ENCODE data around the gene TMUB2. TPM values are rescaled to one million over a fixed set of nuclear protein-coding genes. Genes with fewer than 3 reads are reported as not detected.

Gene TMUB2
- polyA plus RNA-seq, 1 donor from 2014 or later = 59.9 TPM

DNA sequence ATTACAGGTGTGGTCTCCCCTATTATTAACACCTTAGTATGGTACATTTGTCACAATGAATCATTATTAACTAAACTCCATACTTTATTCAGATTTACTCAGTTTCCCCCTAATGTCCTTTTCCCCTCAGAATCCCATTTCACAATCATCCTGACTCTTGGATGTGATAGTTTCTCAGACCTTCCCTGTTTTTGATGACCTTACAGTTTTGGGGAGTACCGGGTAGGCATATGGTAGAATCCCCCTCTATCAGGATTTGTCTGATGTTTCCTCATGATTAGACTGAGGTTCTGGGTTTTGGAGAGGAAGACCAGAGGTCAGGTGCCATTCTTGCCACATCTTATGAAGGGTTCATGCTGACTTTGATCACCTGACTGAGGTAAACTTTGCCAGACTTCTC lies 22.3 kb upstream of the TMUB2 start:
- H3K4me3 ChIP-seq (ENCODE audit: low read length) = no peak overlapping the region
- H3K27ac ChIP-seq (ENCODE audit: low read length) = no peak overlapping the region
- H3K9me3 ChIP-seq (ENCODE audit: low read length) = no peaks in the 10 kb centered on the region
- no peaks in the 10 kb centered on the region for H3K9me2 ChIP-seq (ENCODE audit: insufficient read depth, low read length)
- no peaks in the 10 kb centered on the region for H3K79me2 ChIP-seq (replicated peaks; ENCODE audit: insufficient read depth, low read length)
- no peak overlapping the region for H2AFZ ChIP-seq (ENCODE audit: low read depth, low read length)
- TF ChIP-seq POLR2AphosphoS5 (IDR thresholded peaks at IDR 0.05) = no peak
- no peak for TF ChIP-seq EP300 (conservative IDR thresholded peaks at IDR 0.05; ENCODE audit: poor library complexity, severe bottlenecking)
- TF ChIP-seq SMC3 (conservative IDR thresholded peaks at IDR 0.05; ENCODE audit: poor library complexity) = no peak
- TF ChIP-seq TAF1 (IDR thresholded peaks at IDR 0.05; ENCODE audit: low read depth) = no peak
- TF ChIP-seq MXI1 (conservative IDR thresholded peaks at IDR 0.05; ENCODE audit: poor library complexity, severe bottlenecking) = no peak
- no peak for TF ChIP-seq RAD21 (conservative IDR thresholded peaks at IDR 0.05)
- TF ChIP-seq EZH2 (IDR thresholded peaks at IDR 0.05; ENCODE audit: borderline replicate concordance, insufficient read depth, low read length, poor library complexity, severe bottlenecking) = no peak
- TF ChIP-seq, protein P1, sequence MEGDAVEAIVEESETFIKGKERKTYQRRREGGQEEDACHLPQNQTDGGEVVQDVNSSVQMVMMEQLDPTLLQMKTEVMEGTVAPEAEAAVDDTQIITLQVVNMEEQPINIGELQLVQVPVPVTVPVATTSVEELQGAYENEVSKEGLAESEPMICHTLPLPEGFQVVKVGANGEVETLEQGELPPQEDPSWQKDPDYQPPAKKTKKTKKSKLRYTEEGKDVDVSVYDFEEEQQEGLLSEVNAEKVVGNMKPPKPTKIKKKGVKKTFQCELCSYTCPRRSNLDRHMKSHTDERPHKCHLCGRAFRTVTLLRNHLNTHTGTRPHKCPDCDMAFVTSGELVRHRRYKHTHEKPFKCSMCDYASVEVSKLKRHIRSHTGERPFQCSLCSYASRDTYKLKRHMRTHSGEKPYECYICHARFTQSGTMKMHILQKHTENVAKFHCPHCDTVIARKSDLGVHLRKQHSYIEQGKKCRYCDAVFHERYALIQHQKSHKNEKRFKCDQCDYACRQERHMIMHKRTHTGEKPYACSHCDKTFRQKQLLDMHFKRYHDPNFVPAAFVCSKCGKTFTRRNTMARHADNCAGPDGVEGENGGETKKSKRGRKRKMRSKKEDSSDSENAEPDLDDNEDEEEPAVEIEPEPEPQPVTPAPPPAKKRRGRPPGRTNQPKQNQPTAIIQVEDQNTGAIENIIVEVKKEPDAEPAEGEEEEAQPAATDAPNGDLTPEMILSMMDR (IDR thresholded peaks at IDR 0.05; ENCODE audit: poor library complexity, severe bottlenecking) = no peak
- TF ChIP-seq, protein P2, sequence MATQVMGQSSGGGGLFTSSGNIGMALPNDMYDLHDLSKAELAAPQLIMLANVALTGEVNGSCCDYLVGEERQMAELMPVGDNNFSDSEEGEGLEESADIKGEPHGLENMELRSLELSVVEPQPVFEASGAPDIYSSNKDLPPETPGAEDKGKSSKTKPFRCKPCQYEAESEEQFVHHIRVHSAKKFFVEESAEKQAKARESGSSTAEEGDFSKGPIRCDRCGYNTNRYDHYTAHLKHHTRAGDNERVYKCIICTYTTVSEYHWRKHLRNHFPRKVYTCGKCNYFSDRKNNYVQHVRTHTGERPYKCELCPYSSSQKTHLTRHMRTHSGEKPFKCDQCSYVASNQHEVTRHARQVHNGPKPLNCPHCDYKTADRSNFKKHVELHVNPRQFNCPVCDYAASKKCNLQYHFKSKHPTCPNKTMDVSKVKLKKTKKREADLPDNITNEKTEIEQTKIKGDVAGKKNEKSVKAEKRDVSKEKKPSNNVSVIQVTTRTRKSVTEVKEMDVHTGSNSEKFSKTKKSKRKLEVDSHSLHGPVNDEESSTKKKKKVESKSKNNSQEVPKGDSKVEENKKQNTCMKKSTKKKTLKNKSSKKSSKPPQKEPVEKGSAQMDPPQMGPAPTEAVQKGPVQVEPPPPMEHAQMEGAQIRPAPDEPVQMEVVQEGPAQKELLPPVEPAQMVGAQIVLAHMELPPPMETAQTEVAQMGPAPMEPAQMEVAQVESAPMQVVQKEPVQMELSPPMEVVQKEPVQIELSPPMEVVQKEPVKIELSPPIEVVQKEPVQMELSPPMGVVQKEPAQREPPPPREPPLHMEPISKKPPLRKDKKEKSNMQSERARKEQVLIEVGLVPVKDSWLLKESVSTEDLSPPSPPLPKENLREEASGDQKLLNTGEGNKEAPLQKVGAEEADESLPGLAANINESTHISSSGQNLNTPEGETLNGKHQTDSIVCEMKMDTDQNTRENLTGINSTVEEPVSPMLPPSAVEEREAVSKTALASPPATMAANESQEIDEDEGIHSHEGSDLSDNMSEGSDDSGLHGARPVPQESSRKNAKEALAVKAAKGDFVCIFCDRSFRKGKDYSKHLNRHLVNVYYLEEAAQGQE (IDR thresholded peaks at IDR 0.05; ENCODE audit: borderline replicate concordance) = no peak
- H4K20me1 ChIP-seq (ENCODE audit: insufficient read depth) = no peaks in the 10 kb centered on the region
- H3K27me3 ChIP-seq (ENCODE audit: insufficient read depth, low read depth, low read length) = no peaks in the 10 kb centered on the region
- H3K36me3 ChIP-seq (ENCODE audit: insufficient read depth, low read length) = no peaks in the 10 kb centered on the region
- no peak overlapping the region for H3K9ac ChIP-seq (ENCODE audit: low read length)
- H3K4me2 ChIP-seq (ENCODE audit: low read length) = no peak overlapping the region
- H3F3A ChIP-seq (ENCODE audit: insufficient read depth, low read length, poor library complexity, severe bottlenecking) = no peaks in the 10 kb centered on the region

DNA sequence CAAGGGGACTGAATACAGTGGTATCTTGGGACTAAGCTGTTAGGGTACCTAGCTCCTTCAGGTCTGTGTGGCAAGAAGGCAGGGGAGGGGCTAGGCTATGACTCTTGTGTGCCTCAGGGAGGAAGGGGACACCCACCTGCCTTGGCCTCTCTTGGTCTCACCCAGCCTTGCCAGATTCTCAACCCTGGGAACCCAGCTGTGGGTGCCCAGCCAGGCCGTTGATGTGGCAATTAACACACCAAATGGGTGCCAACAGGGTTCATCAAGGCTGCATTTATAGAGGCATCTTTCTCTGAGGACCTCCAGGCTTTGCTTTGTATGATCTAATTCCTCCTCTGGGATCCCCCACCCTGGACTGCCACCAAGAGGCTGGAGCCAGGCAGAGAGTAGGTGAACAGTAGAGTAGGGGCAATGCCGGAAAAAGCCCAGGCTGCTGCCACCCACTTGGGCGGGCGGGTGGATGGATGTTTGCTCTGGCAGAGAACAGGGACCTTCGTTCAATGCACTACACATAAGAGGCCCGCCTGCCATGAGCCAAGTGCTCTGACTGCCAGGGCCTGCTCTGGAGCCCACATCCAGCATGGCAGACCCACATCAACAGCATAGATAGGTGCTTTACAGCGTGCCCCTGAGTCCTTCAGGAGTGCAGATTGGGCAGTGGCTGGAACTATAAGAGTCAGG lies 19.5 kb upstream of the TMUB2 start:
- no peaks in the 10 kb centered on the region for H3K79me2 ChIP-seq (replicated peaks; ENCODE audit: insufficient read depth, low read length)
- no peaks in the 10 kb centered on the region for H3K9me3 ChIP-seq (ENCODE audit: low read length)
- no peaks in the 10 kb centered on the region for H4K20me1 ChIP-seq (ENCODE audit: insufficient read depth)
- TF ChIP-seq EZH2 (IDR thresholded peaks at IDR 0.05; ENCODE audit: borderline replicate concordance, insufficient read depth, low read length, poor library complexity, severe bottlenecking) (no peak), POLR2AphosphoS5 (IDR thresholded peaks at IDR 0.05) (no peak), RAD21 (conservative IDR thresholded peaks at IDR 0.05) (no peak), MXI1 (conservative IDR thresholded peaks at IDR 0.05; ENCODE audit: poor library complexity, severe bottlenecking) (no peak), EP300 (conservative IDR thresholded peaks at IDR 0.05; ENCODE audit: poor library complexity, severe bottlenecking) (no peak), TAF1 (IDR thresholded peaks at IDR 0.05; ENCODE audit: low read depth) (no peak), SMC3 (conservative IDR thresholded peaks at IDR 0.05; ENCODE audit: poor library complexity) (no peak)
- TF ChIP-seq, protein P1 (IDR thresholded peaks at IDR 0.05; ENCODE audit: poor library complexity, severe bottlenecking) = no peak
- TF ChIP-seq, protein P2 (IDR thresholded peaks at IDR 0.05; ENCODE audit: borderline replicate concordance) = no peak
- no peaks in the 10 kb centered on the region for H3K9me2 ChIP-seq (ENCODE audit: insufficient read depth, low read length)
- no peaks in the 10 kb centered on the region for H3F3A ChIP-seq (ENCODE audit: insufficient read depth, low read length, poor library complexity, severe bottlenecking)
- H3K36me3 ChIP-seq (ENCODE audit: insufficient read depth, low read length) = no peaks in the 10 kb centered on the region
- no peak overlapping the region for H2AFZ ChIP-seq (ENCODE audit: low read depth, low read length)
- H3K27me3 ChIP-seq (ENCODE audit: insufficient read depth, low read depth, low read length) = no peaks in the 10 kb centered on the region
- H3K27ac ChIP-seq (ENCODE audit: low read length) = no peak overlapping the region
- no peak overlapping the region for H3K9ac ChIP-seq (ENCODE audit: low read length)
- no peak overlapping the region for H3K4me3 ChIP-seq (ENCODE audit: low read length)
- H3K4me2 ChIP-seq (ENCODE audit: low read length) = no peak overlapping the region
